HL-60/S4 treated with retinoic acid at 250 ng/mL for 4 days and 3 days (cell line): ENCODE measurements around the gene RGL1.

Source experiments
- in situ Hi-C: fragments of 300-500 bp; cut with MboI; formaldehyde crosslinking; loops from 2 replicates; pipeline ENCODE4 v1.7.0; 2022; ENCODE audit warnings: low sequenced_read_pairs

The RGL1 gene

GRCh38 chr1:183942933-183943693 is 138.2 kb downstream of the RGL1 start:
- in situ Hi-C loops, result no loop called here

GRCh38 chr1:183945428-183946319 is 140.8 kb downstream of the RGL1 start:
- in situ Hi-C loops, result no loop called here

GRCh38 chr1:183946320-183946613 is 141.3 kb downstream of the RGL1 start:
- in situ Hi-C loops, result no loop called here

GRCh38 chr1:183947988-183948387 is 143.1 kb downstream of the RGL1 start:
- in situ Hi-C loops, result no loop called here

GRCh38 chr1:183952101-183952500 is 147.2 kb downstream of the RGL1 start:
- in situ Hi-C loops, result no loop called here

GRCh38 chr1:183953031-183953430 is 148.1 kb downstream of the RGL1 start:
- in situ Hi-C loops, result no loop called here

GRCh38 chr1:183954496-183954895 is 149.6 kb downstream of the RGL1 start:
- in situ Hi-C loops, result no loop called here

- in situ Hi-C loops, result no loop called here
Measured at GRCh38 chr1:183956559-183957188, 151.8 kb downstream of the RGL1 start.

GRCh38 chr1:183957216-183957830 is 152.4 kb downstream of the RGL1 start:
- in situ Hi-C loops, result no loop called here

- in situ Hi-C loops, result no loop called here
Measured at GRCh38 chr1:183958958-183959357, 154.0 kb downstream of the RGL1 start.

GRCh38 chr1:183961132-183961531 is 156.2 kb downstream of the RGL1 start:
- in situ Hi-C loops, result no loop called here

- in situ Hi-C loops, result no loop called here
Measured at GRCh38 chr1:183962903-183963302, 158.0 kb downstream of the RGL1 start.

GRCh38 chr1:183965726-183966125 is 160.8 kb downstream of the RGL1 start:
- in situ Hi-C loops, result no loop called here

GRCh38 chr1:183966487-183966886 is 161.6 kb downstream of the RGL1 start:
- in situ Hi-C loops, result no loop called here

- in situ Hi-C loops, result no loop called here
Measured at GRCh38 chr1:183967914-183968313, 163.0 kb downstream of the RGL1 start.

GRCh38 chr1:183968386-183968785 is 163.5 kb downstream of the RGL1 start:
- in situ Hi-C loops, result no loop called here

- in situ Hi-C loops, result no loop called here
Measured at GRCh38 chr1:183970516-183971300, 165.8 kb downstream of the RGL1 start.

- in situ Hi-C loops, result no loop called here
Measured at GRCh38 chr1:183975651-183976050, 170.7 kb downstream of the RGL1 start.

- in situ Hi-C loops, result no loop called here
Measured at GRCh38 chr1:183977717-183978116, 172.8 kb downstream of the RGL1 start.
